ENCODE results near the gene OARD1. TPM values are rescaled to one million over a fixed set of nuclear protein-coding genes. Genes with fewer than 3 reads are reported as not detected.

Gene OARD1
- polyA plus RNA-seq, 1 donor = 82.5 TPM

DNA sequence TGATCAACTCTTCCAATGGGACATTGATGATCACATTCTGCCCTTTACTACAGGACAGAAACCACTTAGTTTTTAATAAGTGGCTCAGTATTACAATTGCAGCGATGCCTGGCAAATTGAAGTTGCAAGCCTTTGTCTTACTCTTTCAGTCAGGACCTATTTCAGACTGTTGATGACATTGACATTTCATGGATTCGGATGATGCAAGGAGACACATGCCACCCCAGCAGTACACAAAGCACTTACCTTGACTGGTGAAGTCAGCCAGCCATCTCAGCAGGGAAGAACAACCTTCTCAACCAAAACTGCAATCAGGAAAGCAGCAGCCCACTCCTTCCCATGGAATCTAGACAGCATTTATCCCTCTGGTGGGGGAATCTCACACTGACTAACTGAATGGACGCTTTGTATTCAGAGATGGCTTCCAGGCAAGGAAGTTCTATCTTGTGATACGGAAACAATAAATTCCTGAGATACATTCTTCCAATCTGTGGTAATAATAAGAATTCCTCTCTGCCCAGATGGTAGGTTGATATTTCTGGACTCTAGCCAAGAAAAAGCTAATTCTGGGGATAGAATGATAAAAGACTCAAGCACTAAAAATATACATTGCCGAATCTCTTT is 25.4 kb upstream of the OARD1 start:
- H3K4me3 ChIP-seq (ENCODE audit: low read length) = no peak overlapping the region
- H3K36me3 ChIP-seq (ENCODE audit: control insufficient read depth, insufficient read depth, low read length) = peaks cover 79% of the 10 kb centered on the region
- no peak for DNase-seq
- H3K4me1 ChIP-seq (ENCODE audit: control insufficient read depth, insufficient read depth, low read length) = no peaks in the 10 kb centered on the region
- H3K9me3 ChIP-seq (ENCODE audit: control insufficient read depth, low read depth, low read length) = peaks cover 4% of the 10 kb centered on the region
- no peak overlapping the region for H3K27ac ChIP-seq (ENCODE audit: low read length)
- H3K27me3 ChIP-seq (ENCODE audit: control insufficient read depth, insufficient read depth, low read length) = no peaks in the 10 kb centered on the region
- 100% methylated on average over 1 of the region's 5 CpGs for WGBS (ENCODE audit: insufficient coverage, low lambda C conversion rate)

DNA sequence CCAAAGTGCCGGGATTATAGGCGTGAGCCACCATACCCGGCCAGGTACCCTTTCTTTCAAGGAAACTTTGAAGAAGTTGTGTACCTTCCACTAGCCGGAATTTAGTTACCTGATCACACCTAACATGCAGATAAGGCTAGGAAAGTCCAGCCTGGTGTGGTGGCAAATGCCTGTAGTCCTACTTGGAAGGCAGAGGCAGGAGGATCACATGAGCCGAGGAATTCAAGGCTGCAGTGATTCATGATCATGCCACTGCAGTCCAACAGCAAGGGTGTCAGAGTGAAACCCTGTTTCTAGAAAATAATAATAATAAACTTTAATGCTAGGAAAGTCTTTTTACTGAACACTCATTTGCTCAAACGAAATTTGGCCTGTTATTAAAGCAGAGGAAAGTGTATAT is 21.6 kb upstream of the OARD1 start:
- Histone ChIP-seq H3K36me3 (ENCODE audit: control insufficient read depth, insufficient read depth, low read length) (peaks cover 85% of the 10 kb centered on the region), H3K9me3 (ENCODE audit: control insufficient read depth, low read depth, low read length) (no peaks in the 10 kb centered on the region), H3K27me3 (ENCODE audit: control insufficient read depth, insufficient read depth, low read length) (no peaks in the 10 kb centered on the region), H3K4me1 (ENCODE audit: control insufficient read depth, insufficient read depth, low read length) (no peaks in the 10 kb centered on the region), H3K27ac (ENCODE audit: low read length) (peak overlapping the region; percentile 21), H3K4me3 (ENCODE audit: low read length) (no peak overlapping the region)
- 100% methylated on average over 1 of the region's 6 CpGs for WGBS (ENCODE audit: insufficient coverage, low lambda C conversion rate)
- peak in 1 of 2 donors; percentile 9 for DNase-seq

DNA sequence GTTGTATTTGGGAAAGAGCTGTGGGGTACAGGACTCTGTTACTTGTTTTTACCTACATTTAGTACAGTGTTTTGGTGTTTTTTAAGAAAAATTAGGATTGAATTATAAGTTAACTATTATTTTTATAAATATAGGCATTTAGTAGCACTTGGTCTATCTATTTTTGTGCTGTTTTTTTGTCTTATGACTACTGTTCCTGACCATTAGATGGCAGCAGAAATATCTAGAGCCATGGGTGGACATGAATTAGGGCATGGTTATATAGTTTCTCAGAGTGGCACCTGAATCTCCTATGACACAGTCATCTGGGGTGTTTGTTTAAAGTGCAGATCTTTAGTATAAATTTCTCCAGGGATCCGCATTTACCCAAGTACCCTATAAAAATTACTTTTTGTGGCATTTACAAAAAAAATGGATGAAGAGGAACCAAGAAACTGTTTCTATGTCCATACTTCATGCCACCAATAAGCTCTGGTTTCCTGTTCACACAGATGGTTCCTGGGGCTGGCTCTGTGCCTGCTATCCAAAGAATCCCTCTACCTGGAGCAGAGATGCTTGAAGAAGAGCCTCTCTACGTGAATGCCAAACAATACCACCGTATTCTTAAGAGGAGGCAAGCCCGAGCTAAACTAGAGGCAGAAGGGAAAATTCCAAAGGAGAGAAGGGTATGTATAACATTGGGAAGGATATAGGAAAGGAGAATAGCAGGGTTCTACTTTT is 20.4 kb upstream of the OARD1 start:
- H3K27ac ChIP-seq (ENCODE audit: low read length) = no peak overlapping the region
- H3K36me3 ChIP-seq (ENCODE audit: control insufficient read depth, insufficient read depth, low read length) = peaks cover 81% of the 10 kb centered on the region
- H3K27me3 ChIP-seq (ENCODE audit: control insufficient read depth, insufficient read depth, low read length) = no peaks in the 10 kb centered on the region
- H3K4me1 ChIP-seq (ENCODE audit: control insufficient read depth, insufficient read depth, low read length) = no peaks in the 10 kb centered on the region
- no peaks in the 10 kb centered on the region for H3K9me3 ChIP-seq (ENCODE audit: control insufficient read depth, low read depth, low read length)
- no peak for DNase-seq
- 100% methylated on average over 1 of the region's 4 CpGs for WGBS (ENCODE audit: insufficient coverage, low lambda C conversion rate)
- no peak overlapping the region for H3K4me3 ChIP-seq (ENCODE audit: low read length)

GRCh38 chr6:41090841-41091761 is 18.9 kb upstream of the OARD1 start:
- no CpG with 5 or more reads among the region's 1 CpG for WGBS (ENCODE audit: insufficient coverage, low lambda C conversion rate)
- Histone ChIP-seq H3K4me1 (ENCODE audit: control insufficient read depth, insufficient read depth, low read length) (no peaks in the 10 kb centered on the region), H3K9me3 (ENCODE audit: control insufficient read depth, low read depth, low read length) (no peaks in the 10 kb centered on the region), H3K27ac (ENCODE audit: low read length) (no peak overlapping the region), H3K4me3 (ENCODE audit: low read length) (no peak overlapping the region), H3K27me3 (ENCODE audit: control insufficient read depth, insufficient read depth, low read length) (no peaks in the 10 kb centered on the region), H3K36me3 (ENCODE audit: control insufficient read depth, insufficient read depth, low read length) (peaks cover 72% of the 10 kb centered on the region)
- no peak for DNase-seq

- Histone ChIP-seq H3K36me3 (ENCODE audit: control insufficient read depth, insufficient read depth, low read length) (peaks cover 62% of the 10 kb centered on the region), H3K4me1 (ENCODE audit: control insufficient read depth, insufficient read depth, low read length) (no peaks in the 10 kb centered on the region), H3K27me3 (ENCODE audit: control insufficient read depth, insufficient read depth, low read length) (no peaks in the 10 kb centered on the region), H3K9me3 (ENCODE audit: control insufficient read depth, low read depth, low read length) (no peaks in the 10 kb centered on the region), H3K27ac (ENCODE audit: low read length) (no peak overlapping the region), H3K4me3 (ENCODE audit: low read length) (no peak overlapping the region)
- no CpG with 5 or more reads among the region's 4 CpGs for WGBS (ENCODE audit: insufficient coverage, low lambda C conversion rate)
- no peak for DNase-seq
These were observed 16.3 kb upstream of the OARD1 start for GRCh38 chr6:41088451-41088850.

GRCh38 chr6:41085182-41085581 is 13.0 kb upstream of the OARD1 start:
- Histone ChIP-seq H3K27ac (ENCODE audit: low read length) (no peak overlapping the region), H3K9me3 (ENCODE audit: control insufficient read depth, low read depth, low read length) (no peaks in the 10 kb centered on the region), H3K36me3 (ENCODE audit: control insufficient read depth, insufficient read depth, low read length) (peaks cover 54% of the 10 kb centered on the region), H3K4me3 (ENCODE audit: low read length) (no peak overlapping the region), H3K27me3 (ENCODE audit: control insufficient read depth, insufficient read depth, low read length) (no peaks in the 10 kb centered on the region), H3K4me1 (ENCODE audit: control insufficient read depth, insufficient read depth, low read length) (no peaks in the 10 kb centered on the region)
- DNase-seq = no peak

DNA sequence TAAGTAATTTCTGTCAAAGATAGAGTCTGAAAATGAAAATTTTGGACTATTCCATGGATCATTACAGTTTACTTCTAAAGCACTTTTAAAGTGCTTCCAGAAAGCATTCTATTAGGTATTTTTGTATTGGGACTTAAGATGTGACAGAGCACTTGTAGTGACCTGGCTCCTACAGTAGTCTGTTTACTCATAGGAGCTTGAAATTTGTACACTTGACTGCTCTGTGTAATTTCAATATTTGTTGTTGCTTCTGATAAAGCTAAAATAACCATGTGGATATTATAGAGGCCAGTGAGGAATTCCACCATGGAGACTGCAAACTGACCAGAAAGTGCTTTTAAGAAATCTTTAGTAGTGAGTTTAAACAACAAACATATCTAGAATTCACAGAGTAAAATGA is 10.9 kb upstream of the OARD1 start:
- H3K4me1 ChIP-seq (ENCODE audit: control insufficient read depth, insufficient read depth, low read length) = peaks cover 6% of the 10 kb centered on the region
- no peak overlapping the region for H3K27ac ChIP-seq (ENCODE audit: low read length)
- H3K36me3 ChIP-seq (ENCODE audit: control insufficient read depth, insufficient read depth, low read length) = peaks cover 50% of the 10 kb centered on the region
- no peaks in the 10 kb centered on the region for H3K9me3 ChIP-seq (ENCODE audit: control insufficient read depth, low read depth, low read length)
- no peak for DNase-seq
- no peak overlapping the region for H3K4me3 ChIP-seq (ENCODE audit: low read length)
- H3K27me3 ChIP-seq (ENCODE audit: control insufficient read depth, insufficient read depth, low read length) = no peaks in the 10 kb centered on the region

- H3K27me3 ChIP-seq (ENCODE audit: control insufficient read depth, insufficient read depth, low read length) = no peaks in the 10 kb centered on the region
- H3K9me3 ChIP-seq (ENCODE audit: control insufficient read depth, low read depth, low read length) = no peaks in the 10 kb centered on the region
- H3K4me3 ChIP-seq (ENCODE audit: low read length) = no peak overlapping the region
- no peak overlapping the region for H3K27ac ChIP-seq (ENCODE audit: low read length)
- no CpG with 5 or more reads among the region's 2 CpGs for WGBS (ENCODE audit: insufficient coverage, low lambda C conversion rate)
- DNase-seq = no peak
- peaks cover 42% of the 10 kb centered on the region for H3K36me3 ChIP-seq (ENCODE audit: control insufficient read depth, insufficient read depth, low read length)
- peaks cover 18% of the 10 kb centered on the region for H3K4me1 ChIP-seq (ENCODE audit: control insufficient read depth, insufficient read depth, low read length)
These were observed 8.5 kb upstream of the OARD1 start for GRCh38 chr6:41080621-41081020.

GRCh38 chr6:41079080-41079479 is 6.9 kb upstream of the OARD1 start:
- H3K4me1 ChIP-seq (ENCODE audit: control insufficient read depth, insufficient read depth, low read length) = peaks cover 24% of the 10 kb centered on the region
- no peaks in the 10 kb centered on the region for H3K27me3 ChIP-seq (ENCODE audit: control insufficient read depth, insufficient read depth, low read length)
- H3K4me3 ChIP-seq (ENCODE audit: low read length) = no peak overlapping the region
- peak overlapping the region; percentile 59 for H3K27ac ChIP-seq (ENCODE audit: low read length)
- no peaks in the 10 kb centered on the region for H3K9me3 ChIP-seq (ENCODE audit: control insufficient read depth, low read depth, low read length)
- no peak for DNase-seq
- WGBS (ENCODE audit: insufficient coverage, low lambda C conversion rate) = no CpG with 5 or more reads among the region's 1 CpG
- peaks cover 33% of the 10 kb centered on the region for H3K36me3 ChIP-seq (ENCODE audit: control insufficient read depth, insufficient read depth, low read length)

- peak in 1 of 2 donors; percentile 74 for DNase-seq
- no peaks in the 10 kb centered on the region for H3K27me3 ChIP-seq (ENCODE audit: control insufficient read depth, insufficient read depth, low read length)
- peaks cover 24% of the 10 kb centered on the region for H3K4me1 ChIP-seq (ENCODE audit: control insufficient read depth, insufficient read depth, low read length)
- H3K9me3 ChIP-seq (ENCODE audit: control insufficient read depth, low read depth, low read length) = no peaks in the 10 kb centered on the region
- peaks cover 24% of the 10 kb centered on the region for H3K36me3 ChIP-seq (ENCODE audit: control insufficient read depth, insufficient read depth, low read length)
- H3K27ac ChIP-seq (ENCODE audit: low read length) = peak overlapping the region; percentile 59
- H3K4me3 ChIP-seq (ENCODE audit: low read length) = no peak overlapping the region
- WGBS (ENCODE audit: insufficient coverage, low lambda C conversion rate) = 33% methylated on average over 1 of the region's 3 CpGs
These were observed 5.9 kb upstream of the OARD1 start for GRCh38 chr6:41078101-41078500.

Data from large intestine (tissue), 3 donors.